Natural killer cell (primary cell): ENCODE data around the gene LAT. TPM values are rescaled to one million over a fixed set of nuclear protein-coding genes. Genes with fewer than 3 reads are reported as not detected.

Experiments used
- ATAC-seq, 3 donors: fragments of 150-1000 bp in 2 of 3; fragments of 200-7000 bp in 1 of 3; cut with Tn5 transposase; 1 replicate in 1 of 3; 2 replicates in 2 of 3; pipeline ENCODE4 v1.10.0; 2021; ENCODE audit warnings: mild to moderate bottlenecking in 2 of 3, moderate library complexity in 2 of 3
- DNase-seq, 2 donors: peaks; one replicate each; pipeline versions ENCODE4 v3.0.0 to v3.0.0-alpha.2; 2013 to 2021; ENCODE audit warnings: mixed read lengths in 1 of 2
- H3K27ac ChIP-seq: one replicate; pipeline ENCODE4 v1.5.1; 2013; ENCODE audit warnings: mild to moderate bottlenecking, low read length
- H3K27me3 ChIP-seq: one replicate; pipeline ENCODE4 v1.6.1; 2013; ENCODE audit warnings: low read length; ENCODE audit not compliant: control insufficient read depth, insufficient read depth
- H3K36me3 ChIP-seq: one replicate; pipeline ENCODE4 v1.6.1; 2013; ENCODE audit warnings: low read length; ENCODE audit not compliant: control insufficient read depth, insufficient read depth
- H3K4me1 ChIP-seq: one replicate; pipeline ENCODE4 v1.6.1; 2013; ENCODE audit warnings: low read length; ENCODE audit not compliant: control insufficient read depth, insufficient read depth
- H3K4me3 ChIP-seq: one replicate; pipeline ENCODE4 v1.5.1; 2013; ENCODE audit warnings: low read length
- H3K9me3 ChIP-seq: one replicate; pipeline ENCODE4 v1.6.1; 2013; ENCODE audit warnings: low read length; ENCODE audit not compliant: control insufficient read depth, insufficient read depth
- H3K27ac Mint-ChIP-seq, 2 donors: one replicate each; pipeline ENCODE4 v1.8.0; 2022; ENCODE audit warnings: mild to moderate bottlenecking in 2 of 2, mixed read lengths in 2 of 2, moderate library complexity in 1 of 2
- H3K27me3 Mint-ChIP-seq, 2 donors: one replicate each; pipeline ENCODE4 v1.8.0; 2022; ENCODE audit warnings: low read depth in 2 of 2, mixed read lengths in 2 of 2
- H3K36me3 Mint-ChIP-seq: one replicate; pipeline ENCODE4 v1.8.0; 2022; ENCODE audit warnings: mixed read lengths
- H3K4me1 Mint-ChIP-seq, 2 donors: one replicate each; pipeline ENCODE4 v1.8.0; 2022; ENCODE audit warnings: mixed read lengths in 2 of 2
- H3K4me3 Mint-ChIP-seq: one replicate; pipeline ENCODE4 v1.8.0; 2022; ENCODE audit warnings: mild to moderate bottlenecking, moderate library complexity, mixed read lengths
- H3K9me3 Mint-ChIP-seq, 2 donors: one replicate each; pipeline ENCODE4 v1.8.0; 2022; ENCODE audit warnings: mixed read lengths in 2 of 2
- WGBS: methylation state at CpG from one replicate; pipeline ENCODE4 v1.1.7; 2013; ENCODE audit warnings: missing lambda C conversion rate; ENCODE audit not compliant: insufficient coverage; 5-methylcytosine and 5-hydroxymethylcytosine counted together
- intact Hi-C: fragments of 100-400 bp; cut with micrococcal nuclease; formaldehyde crosslinking; loops from one replicate; pipeline ENCODE4 v1.14.2; 2022
- total RNA-seq, 4 donors: library from RNA; stranded (reverse); fragments of 120-200 nt in 1 of 4; gene quantifications; one replicate each; pipeline versions ENCODE4 v1.2.3 to v1.2.4, GENCODE V29; 2013 to 2022
- TF ChIP-seq, protein P1 (sequence below): fragments of 200-600 bp; IDR thresholded peaks from one replicate; pipeline ENCODE4 v1.8.0; 2022; ENCODE audit warnings: antibody characterized with exemption

Gene LAT
- total RNA-seq, 3 donors from 2014 or later (not counting 1 experiment from before 2014, with no cell fraction given): 130 to 148 (median 147) TPM

GRCh38 chr16:28951410-28951943 lies 33.4 kb upstream of the LAT start:
- H3K36me3 Mint-ChIP-seq: peaks cover 2% of the 10 kb centered on the region
- peak overlapping the region; percentile 62 for H3K27ac ChIP-seq
- H3K4me1 Mint-ChIP-seq: peaks cover 18 to 22% of the 10 kb centered on the region in 2 donors

DNA sequence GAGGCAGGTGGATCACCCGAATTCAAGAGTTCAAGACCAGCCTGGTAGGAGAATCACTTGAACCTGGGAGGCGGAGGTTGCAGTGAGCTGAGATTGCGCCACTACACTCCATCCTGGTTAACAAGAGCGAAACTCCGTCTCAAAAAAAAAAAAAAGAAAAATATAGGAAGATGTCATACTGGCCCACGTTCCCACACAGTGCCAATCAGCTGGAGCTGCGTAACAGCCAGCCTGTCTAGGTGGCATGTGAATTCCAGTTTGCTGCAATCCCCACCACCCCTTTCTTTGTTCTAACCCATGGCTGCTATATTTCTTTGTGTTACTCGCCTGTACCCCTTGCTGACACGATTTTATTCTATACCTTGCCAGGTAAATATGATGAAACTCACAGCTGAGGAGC lies 26.6 kb upstream of the LAT start:
- no peak overlapping the region for H3K27ac ChIP-seq
- H3K4me1 ChIP-seq: peaks cover 2% of the 10 kb centered on the region
- 95% methylated on average over 9 of the region's 9 CpGs for WGBS
- Mint-ChIP-seq H3K9me3 (no peaks in the 10 kb centered on the region), H3K4me1 (peaks cover under 1 to 10% of the 10 kb centered on the region in 2 donors), H3K27ac (no peak overlapping the region), H3K4me3 (no peak overlapping the region), H3K27me3 (no peaks in the 10 kb centered on the region), H3K36me3 (peaks cover 15% of the 10 kb centered on the region)
- TF ChIP-seq, protein P1, sequence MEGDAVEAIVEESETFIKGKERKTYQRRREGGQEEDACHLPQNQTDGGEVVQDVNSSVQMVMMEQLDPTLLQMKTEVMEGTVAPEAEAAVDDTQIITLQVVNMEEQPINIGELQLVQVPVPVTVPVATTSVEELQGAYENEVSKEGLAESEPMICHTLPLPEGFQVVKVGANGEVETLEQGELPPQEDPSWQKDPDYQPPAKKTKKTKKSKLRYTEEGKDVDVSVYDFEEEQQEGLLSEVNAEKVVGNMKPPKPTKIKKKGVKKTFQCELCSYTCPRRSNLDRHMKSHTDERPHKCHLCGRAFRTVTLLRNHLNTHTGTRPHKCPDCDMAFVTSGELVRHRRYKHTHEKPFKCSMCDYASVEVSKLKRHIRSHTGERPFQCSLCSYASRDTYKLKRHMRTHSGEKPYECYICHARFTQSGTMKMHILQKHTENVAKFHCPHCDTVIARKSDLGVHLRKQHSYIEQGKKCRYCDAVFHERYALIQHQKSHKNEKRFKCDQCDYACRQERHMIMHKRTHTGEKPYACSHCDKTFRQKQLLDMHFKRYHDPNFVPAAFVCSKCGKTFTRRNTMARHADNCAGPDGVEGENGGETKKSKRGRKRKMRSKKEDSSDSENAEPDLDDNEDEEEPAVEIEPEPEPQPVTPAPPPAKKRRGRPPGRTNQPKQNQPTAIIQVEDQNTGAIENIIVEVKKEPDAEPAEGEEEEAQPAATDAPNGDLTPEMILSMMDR: no peak
- peaks cover 64% of the 10 kb centered on the region for H3K36me3 ChIP-seq
- ATAC-seq (no peak), DNase-seq (no peak)
- H3K9me3 ChIP-seq: no peaks in the 10 kb centered on the region
- H3K27me3 ChIP-seq: no peaks in the 10 kb centered on the region
- no peak overlapping the region for H3K4me3 ChIP-seq
- intact Hi-C loops: no loop called here

More at GRCh38 chr16:28951410-28951943, 33.4 kb upstream of the LAT start:
- no peaks in the 10 kb centered on the region for H3K9me3 Mint-ChIP-seq
- no peaks in the 10 kb centered on the region for H3K27me3 Mint-ChIP-seq
- peak overlapping the region; percentile 89 for H3K4me3 Mint-ChIP-seq
- Histone ChIP-seq H3K4me3 (peak overlapping the region; percentile 79), H3K9me3 (no peaks in the 10 kb centered on the region), H3K4me1 (peaks cover 25% of the 10 kb centered on the region), H3K36me3 (peaks cover 30% of the 10 kb centered on the region), H3K27me3 (no peaks in the 10 kb centered on the region)
- ATAC-seq (no peak), DNase-seq (no peak)
- WGBS: 3% methylated on average over 17 of the region's 17 CpGs
- H3K27ac Mint-ChIP-seq: peak overlapping the region; percentile 82 to 96
- intact Hi-C loops: loop anchor here (2.0 kb wide), 1 partner anchor 27 kb away; the partner anchor contains the start of gene RABEP2
- TF ChIP-seq, protein P1: no peak

DNA sequence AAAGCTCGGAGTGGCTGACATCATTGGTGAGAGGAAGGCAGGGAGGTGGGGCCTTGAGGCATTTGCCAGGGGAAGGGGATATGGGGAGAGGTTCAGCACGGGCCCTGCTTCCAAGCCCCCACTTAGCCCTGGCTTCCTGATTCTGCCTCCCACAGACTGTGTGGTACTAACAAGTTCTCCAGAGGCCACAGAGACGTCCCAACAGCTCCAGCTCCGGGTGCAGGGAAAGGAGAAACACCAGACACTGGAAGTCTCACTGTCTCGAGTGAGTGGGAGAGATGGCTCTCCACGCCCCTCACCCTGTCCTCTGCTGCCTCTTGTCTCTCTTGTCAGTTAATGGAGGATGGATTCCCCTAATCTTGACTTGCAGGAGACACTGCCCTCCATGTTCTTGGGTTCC lies 26.0 kb upstream of the LAT start:
- intact Hi-C loops: no loop called here
- Mint-ChIP-seq H3K4me3 (no peak overlapping the region), H3K36me3 (peaks cover 15% of the 10 kb centered on the region), H3K4me1 (peaks cover 5 to 10% of the 10 kb centered on the region in 2 donors), H3K27me3 (no peaks in the 10 kb centered on the region), H3K27ac (no peak overlapping the region), H3K9me3 (no peaks in the 10 kb centered on the region)
- DNase-seq (no peak), ATAC-seq (no peak)
- peaks cover 66% of the 10 kb centered on the region for H3K36me3 ChIP-seq
- TF ChIP-seq, protein P1: no peak
- H3K4me1 ChIP-seq: peaks cover 8% of the 10 kb centered on the region
- H3K27me3 ChIP-seq: no peaks in the 10 kb centered on the region
- no peak overlapping the region for H3K27ac ChIP-seq
- H3K9me3 ChIP-seq: no peaks in the 10 kb centered on the region
- WGBS: 97% methylated on average over 5 of the region's 6 CpGs
- no peak overlapping the region for H3K4me3 ChIP-seq

DNA sequence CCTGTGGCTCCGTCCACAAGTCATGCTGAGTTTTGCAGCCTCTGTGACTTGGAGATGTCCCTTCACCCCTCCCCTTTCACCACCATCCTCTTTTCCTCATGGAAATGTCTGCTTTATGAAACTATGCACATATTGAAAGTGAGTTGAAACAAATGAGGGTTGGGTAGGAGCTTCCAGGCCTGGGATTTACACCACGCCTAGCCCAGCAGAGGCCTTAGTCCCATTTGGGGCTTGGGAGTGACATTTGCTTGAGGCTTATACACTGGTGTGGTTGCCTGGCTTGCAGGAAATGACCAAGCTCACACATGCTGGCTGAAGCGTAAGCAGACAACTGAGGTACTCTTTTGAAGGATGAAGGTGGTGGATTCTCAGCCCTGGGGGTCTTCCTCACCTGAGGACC lies 20.8 kb upstream of the LAT start:
- Histone ChIP-seq H3K36me3 (peaks cover 45% of the 10 kb centered on the region), H3K9me3 (no peaks in the 10 kb centered on the region), H3K4me1 (peaks cover 9% of the 10 kb centered on the region), H3K27me3 (no peaks in the 10 kb centered on the region), H3K4me3 (no peak overlapping the region), H3K27ac (no peak overlapping the region)
- H3K36me3 Mint-ChIP-seq: peaks cover 10% of the 10 kb centered on the region
- no peak for ATAC-seq
- 71% methylated on average over 2 of the region's 3 CpGs for WGBS
- DNase-seq: no peak
- H3K27ac Mint-ChIP-seq: no peak overlapping the region
- TF ChIP-seq, protein P1: no peak
- H3K9me3 Mint-ChIP-seq: no peaks in the 10 kb centered on the region
- H3K4me3 Mint-ChIP-seq: no peak overlapping the region
- H3K27me3 Mint-ChIP-seq: no peaks in the 10 kb centered on the region
- peaks cover 5 to 13% of the 10 kb centered on the region in 2 donors for H3K4me1 Mint-ChIP-seq
- intact Hi-C loops: no loop called here
